ENCODE results near the gene IFT88.
"Not testable (repeated sequence)": the region's sequence is repeated elsewhere in the genome, so short reads cannot be mapped to it uniquely, and the experiment has no call there.

Gene IFT88

GRCh38 chr13:20647758-20648157 is 80.8 kb downstream of the IFT88 start:
- no peak for DNase-seq

- no peak for DNase-seq
These were observed 86.0 kb downstream of the IFT88 start for GRCh38 chr13:20652946-20653345.

- no peak for DNase-seq
These were observed 87.2 kb downstream of the IFT88 start for GRCh38 chr13:20654156-20654555.

GRCh38 chr13:20658451-20659040 is 91.6 kb downstream of the IFT88 start:
- DNase-seq = no peak

GRCh38 chr13:20664351-20664750 is 97.4 kb downstream of the IFT88 start:
- DNase-seq = no peak

- DNase-seq = no peak
These were observed 100.0 kb downstream of the IFT88 start for GRCh38 chr13:20666948-20667347.

GRCh38 chr13:20667857-20668437 is 101.0 kb downstream of the IFT88 start:
- no peak for DNase-seq

GRCh38 chr13:20669162-20669561 is 102.2 kb downstream of the IFT88 start:
- DNase-seq = no peak

GRCh38 chr13:20671789-20672188 is 104.8 kb downstream of the IFT88 start:
- DNase-seq = no peak

GRCh38 chr13:20672772-20673171 is 105.8 kb downstream of the IFT88 start:
- no peak for DNase-seq

- DNase-seq = no peak
These were observed 106.8 kb downstream of the IFT88 start for GRCh38 chr13:20673715-20674114.

- DNase-seq = no peak
These were observed 109.3 kb downstream of the IFT88 start for GRCh38 chr13:20676213-20676612.

GRCh38 chr13:20678606-20679005 is 111.6 kb downstream of the IFT88 start:
- DNase-seq = not testable (repeated sequence)

- DNase-seq = no peak
These were observed 112.9 kb downstream of the IFT88 start for GRCh38 chr13:20679879-20680278.

GRCh38 chr13:20680416-20681080 is 113.6 kb downstream of the IFT88 start:
- no peak for DNase-seq

- not testable (repeated sequence) for DNase-seq
These were observed 114.5 kb downstream of the IFT88 start for GRCh38 chr13:20681481-20681880.

- DNase-seq = no peak
These were observed 115.1 kb downstream of the IFT88 start for GRCh38 chr13:20682061-20682460.

- no peak for DNase-seq
These were observed 117.1 kb downstream of the IFT88 start for GRCh38 chr13:20684041-20684440.

GRCh38 chr13:20684546-20684945 is 117.6 kb downstream of the IFT88 start:
- no peak for DNase-seq

GRCh38 chr13:20685092-20685491 is 118.1 kb downstream of the IFT88 start:
- DNase-seq = no peak

- no peak for DNase-seq
These were observed 119.2 kb downstream of the IFT88 start for GRCh38 chr13:20686167-20686566.

GRCh38 chr13:20686863-20687579 is 120.1 kb downstream of the IFT88 start:
- no peak for DNase-seq

GRCh38 chr13:20689291-20689690 is 122.3 kb downstream of the IFT88 start:
- no peak for DNase-seq

- no peak for DNase-seq
These were observed 124.7 kb downstream of the IFT88 start for GRCh38 chr13:20691616-20692015.

All from GOT3 (cell line).